Right atrium auricular region (tissue), 2 donors: Measurements from ENCODE around the gene CFAP73. TPM values are rescaled to one million over a fixed set of nuclear protein-coding genes. Genes with fewer than 3 reads are reported as not detected.
"Not testable (repeated sequence)": the region's sequence is repeated elsewhere in the genome, so short reads cannot be mapped to it uniquely, and the experiment has no call there.

Source experiments
- DNase-seq: peaks from one replicate; pipeline ENCODE4 v3.0.0-alpha.2; 2019; ENCODE audit warnings: low spot score
- H3K27ac ChIP-seq, 2 donors: fragments of 200-600 bp; sonication (generic); 1 replicate in 1 of 2; 2 replicates in 1 of 2; pipeline ENCODE4 v1.5.1; 2016 to 2019
- H3K27me3 ChIP-seq, 2 donors: fragments of 200-600 bp; sonication (generic); one replicate each; pipeline versions ENCODE4 v1.5.1 to v1.6.0; 2017 to 2019
- H3K36me3 ChIP-seq: fragments of 200-600 bp; sonication (generic); one replicate; pipeline ENCODE4 v1.5.1; 2016
- H3K4me1 ChIP-seq, 2 donors: fragments of 200-600 bp; sonication (generic); one replicate each; pipeline versions ENCODE4 v1.5.1 to v1.6.0; 2017 to 2019
- H3K4me3 ChIP-seq, 2 donors: fragments of 200-600 bp; sonication (generic); 1 replicate in 1 of 2; 2 replicates in 1 of 2; pipeline ENCODE4 v1.5.1; 2017 to 2019; ENCODE audit warnings: mild to moderate bottlenecking in 1 of 2, moderate library complexity in 1 of 2
- H3K9me3 ChIP-seq, 2 donors: fragments of 200-600 bp; sonication (generic); one replicate each; pipeline ENCODE4 v1.5.1; 2019
- CTCF ChIP-seq, 2 donors: fragments of 200-600 bp; sonication (generic); IDR thresholded peaks; one replicate each; pipeline ENCODE4 v1.5.1; 2019; ENCODE audit warnings: antibody characterized with exemption in 2 of 2
- total RNA-seq, 2 donors: library from RNA; depleted of rRNA; stranded (reverse); fragments of >200 nt; gene quantifications; one replicate each; pipeline ENCODE4 v1.1.0, GENCODE V29; 2016

Gene CFAP73
- total RNA-seq, 2 donors from 2014 or later, result not detected

DNA sequence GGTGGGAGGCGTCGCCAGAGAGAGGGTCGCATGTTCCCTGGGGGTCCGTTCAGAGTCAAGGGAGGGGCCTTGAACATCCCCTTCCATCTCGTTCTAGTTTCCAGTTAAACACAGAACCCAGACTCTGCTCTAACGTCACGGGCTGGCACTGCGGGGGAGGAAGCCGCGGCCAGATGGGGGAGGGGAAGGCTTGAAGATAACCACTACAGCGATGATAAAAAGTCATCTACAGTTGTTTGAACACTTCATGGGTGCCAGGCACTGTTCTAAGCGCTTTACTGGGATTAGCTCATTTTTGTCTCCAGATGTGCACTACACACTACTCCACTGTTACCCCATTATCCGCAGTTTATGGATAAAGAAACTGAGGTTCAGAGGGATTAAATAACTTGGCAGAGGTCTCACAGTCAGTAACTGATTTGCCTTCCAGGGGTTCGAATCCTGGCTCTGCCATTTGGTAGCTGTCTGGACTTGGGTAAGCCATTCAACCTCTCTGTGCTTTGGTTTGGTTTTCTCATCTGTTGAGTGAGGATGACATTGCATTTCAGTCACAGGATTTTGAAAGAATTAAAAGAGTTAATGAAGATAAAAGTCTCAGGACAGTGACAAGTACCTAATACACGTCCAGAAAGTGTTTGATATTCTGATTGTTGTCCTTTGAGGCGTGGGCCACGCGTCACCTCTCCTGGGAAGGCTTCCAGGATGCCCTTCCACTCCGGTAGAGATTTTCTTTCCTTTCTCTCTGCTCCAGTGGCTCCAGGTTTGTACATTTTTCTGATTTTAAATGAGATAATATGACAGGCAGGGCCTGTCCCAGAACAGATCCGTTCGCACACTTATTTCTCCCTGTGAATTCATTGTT, 13.2 kb upstream of the CFAP73 start:
- no peaks in the 10 kb centered on the region for H3K9me3 ChIP-seq
- DNase-seq, result no peak
- no peak overlapping the region for H3K4me3 ChIP-seq
- no peak for TF ChIP-seq CTCF (IDR thresholded peaks at IDR 0.05)
- H3K4me1 ChIP-seq, result peaks cover 0 to 11% of the 10 kb centered on the region in 2 donors
- no peaks in the 10 kb centered on the region for H3K36me3 ChIP-seq
- no peaks in the 10 kb centered on the region for H3K27me3 ChIP-seq
- no peak overlapping the region for H3K27ac ChIP-seq

GRCh38 chr12:113136990-113137511, 12.5 kb upstream of the CFAP73 start:
- Histone ChIP-seq H3K9me3 (no peaks in the 10 kb centered on the region), H3K27me3 (no peaks in the 10 kb centered on the region), H3K4me3 (no peak overlapping the region), H3K36me3 (no peaks in the 10 kb centered on the region), H3K4me1 (peaks cover 0 to 11% of the 10 kb centered on the region in 2 donors), H3K27ac (no peak overlapping the region)
- no peak for DNase-seq
- TF ChIP-seq CTCF (IDR thresholded peaks at IDR 0.05), result no peak

DNA sequence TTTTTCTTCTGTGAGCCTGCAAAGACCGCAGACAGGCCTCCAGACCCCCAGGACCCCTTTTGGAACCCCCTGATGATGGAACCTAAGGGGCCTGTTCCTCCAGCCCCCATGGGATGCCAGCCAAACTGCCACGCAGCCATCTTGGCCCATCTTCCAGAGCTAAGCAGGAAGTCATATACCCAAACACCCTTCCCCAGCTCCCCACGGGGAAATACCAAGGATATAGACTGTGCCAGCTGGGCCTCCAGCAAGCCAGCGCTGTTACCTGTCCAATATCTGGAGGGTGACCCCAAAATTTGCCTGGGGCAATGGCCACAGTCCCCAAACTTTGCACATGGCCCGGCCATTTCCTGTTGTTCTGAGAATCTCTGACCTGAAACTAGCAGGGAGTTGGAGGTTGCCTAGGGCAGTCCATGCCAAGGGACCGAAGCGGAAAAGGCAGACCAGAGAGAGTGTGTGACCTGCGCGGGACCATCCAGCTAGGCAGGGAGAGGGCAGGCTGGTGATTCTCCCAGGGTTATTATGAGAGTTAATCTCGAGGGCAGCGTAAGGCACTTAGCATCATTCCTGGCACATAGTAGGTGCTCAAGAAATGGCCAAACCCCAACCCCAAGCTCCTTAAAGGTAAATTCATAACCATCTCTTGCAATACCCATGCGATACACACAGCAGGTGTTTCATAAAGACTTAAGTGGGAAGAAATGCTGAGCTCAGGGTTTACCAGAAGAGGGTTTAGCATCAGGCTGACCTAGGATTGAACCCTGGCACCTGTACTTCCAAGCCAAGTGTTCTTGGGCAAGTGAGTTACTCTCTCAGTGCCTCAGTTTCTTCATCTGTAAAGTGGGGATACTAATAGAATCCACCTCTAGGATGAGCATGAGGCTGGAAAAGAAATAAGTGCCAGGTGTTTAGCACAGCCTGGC, 11.4 kb upstream of the CFAP73 start:
- no peak overlapping the region for H3K4me3 ChIP-seq
- TF ChIP-seq CTCF (IDR thresholded peaks at IDR 0.05), result no peak
- DNase-seq, result no peak
- no peaks in the 10 kb centered on the region for H3K9me3 ChIP-seq
- H3K4me1 ChIP-seq, result peaks cover 0 to 11% of the 10 kb centered on the region in 2 donors
- H3K36me3 ChIP-seq, result no peaks in the 10 kb centered on the region
- no peak overlapping the region for H3K27ac ChIP-seq
- no peaks in the 10 kb centered on the region for H3K27me3 ChIP-seq

GRCh38 chr12:113138826-113139225, 10.7 kb upstream of the CFAP73 start:
- no peaks in the 10 kb centered on the region for H3K27me3 ChIP-seq
- H3K36me3 ChIP-seq, result no peaks in the 10 kb centered on the region
- H3K27ac ChIP-seq, result no peak overlapping the region
- no peak for TF ChIP-seq CTCF (IDR thresholded peaks at IDR 0.05)
- H3K9me3 ChIP-seq, result no peaks in the 10 kb centered on the region
- no peak for DNase-seq
- H3K4me3 ChIP-seq, result no peak overlapping the region
- peaks cover 0 to 11% of the 10 kb centered on the region in 2 donors for H3K4me1 ChIP-seq

DNA sequence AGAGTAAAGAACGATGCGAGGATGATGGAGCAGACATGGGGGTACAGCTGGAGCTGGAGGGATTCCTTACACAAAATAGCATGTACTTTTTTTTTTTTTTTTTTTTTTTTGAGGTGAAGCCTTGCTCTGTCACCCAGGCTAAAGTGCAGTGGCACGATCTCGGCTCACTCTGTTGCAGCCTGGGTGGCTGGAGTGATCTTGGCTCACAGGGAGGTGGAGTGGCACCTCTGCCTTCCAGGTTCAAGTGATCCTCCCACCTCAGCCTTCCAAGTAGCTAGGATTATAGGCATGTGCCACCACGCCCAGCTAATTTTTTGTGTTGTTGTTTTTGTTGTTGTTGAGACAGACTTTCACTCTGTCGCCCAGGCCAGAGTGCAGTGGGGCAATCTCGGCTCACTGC, 8.8 kb upstream of the CFAP73 start:
- H3K27me3 ChIP-seq, result no peaks in the 10 kb centered on the region
- no peaks in the 10 kb centered on the region for H3K9me3 ChIP-seq
- H3K36me3 ChIP-seq, result no peaks in the 10 kb centered on the region
- no peak for TF ChIP-seq CTCF (IDR thresholded peaks at IDR 0.05)
- no peak overlapping the region for H3K4me3 ChIP-seq
- H3K27ac ChIP-seq, result no peak overlapping the region
- peaks cover 0 to 4% of the 10 kb centered on the region in 2 donors for H3K4me1 ChIP-seq
- DNase-seq, result no peak

DNA sequence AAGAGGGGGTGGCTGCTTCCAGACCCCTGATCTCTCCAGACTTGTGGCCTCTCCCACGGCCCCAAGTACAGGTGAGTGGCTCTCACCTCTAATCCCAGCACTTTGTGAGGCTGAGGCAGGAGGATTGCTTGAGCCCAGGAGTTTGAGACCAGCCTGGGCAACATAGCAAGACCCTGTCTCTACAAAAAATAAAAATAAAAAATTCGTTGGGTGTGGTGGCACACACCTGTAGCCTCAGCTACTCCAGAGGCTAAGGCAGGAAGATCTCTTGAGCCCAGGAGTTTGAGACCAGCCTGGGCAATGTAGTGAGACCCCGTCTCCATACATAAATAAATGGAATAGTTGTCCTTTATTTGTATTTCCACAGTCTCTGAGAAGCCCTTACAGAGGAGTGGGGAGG, 7.8 kb upstream of the CFAP73 start:
- DNase-seq, H3K4me3 ChIP-seq, H3K9me3 ChIP-seq, H3K36me3 ChIP-seq, H3K27me3 ChIP-seq, H3K27ac ChIP-seq, H3K4me1 ChIP-seq: not testable (repeated sequence)
